ENCODE results near the gene POU6F2. TPM values are rescaled to one million over a fixed set of nuclear protein-coding genes. Genes with fewer than 3 reads are reported as not detected.
"Not testable (repeated sequence)": the region's sequence is repeated elsewhere in the genome, so short reads cannot be mapped to it uniquely, and the experiment has no call there.

POU6F2 gene
- polyA plus RNA-seq, 12 donors, result 0.05 to 0.23 (median 0.11) TPM; not detected in 5

DNA sequence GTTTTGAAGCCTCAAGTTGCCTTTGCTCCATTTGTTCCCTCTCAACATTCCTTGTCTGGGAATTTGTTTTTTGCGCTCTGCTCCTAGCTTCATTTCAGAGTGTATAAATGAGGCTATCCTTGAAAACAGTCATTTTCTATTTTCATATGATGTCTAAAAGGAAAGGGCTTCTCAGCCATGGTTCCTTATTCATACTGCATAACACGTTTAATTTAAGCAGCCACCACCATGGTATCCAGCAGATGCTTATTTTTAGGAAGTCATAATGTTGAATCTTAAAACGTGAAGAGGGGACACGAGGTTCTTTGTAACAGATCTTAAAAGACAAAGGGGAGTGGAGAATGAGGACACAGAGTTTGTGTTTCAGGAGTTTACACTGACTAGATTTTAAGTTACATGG, 14.5 kb downstream of the POU6F2 start:
- no peak for DNase-seq

DNA sequence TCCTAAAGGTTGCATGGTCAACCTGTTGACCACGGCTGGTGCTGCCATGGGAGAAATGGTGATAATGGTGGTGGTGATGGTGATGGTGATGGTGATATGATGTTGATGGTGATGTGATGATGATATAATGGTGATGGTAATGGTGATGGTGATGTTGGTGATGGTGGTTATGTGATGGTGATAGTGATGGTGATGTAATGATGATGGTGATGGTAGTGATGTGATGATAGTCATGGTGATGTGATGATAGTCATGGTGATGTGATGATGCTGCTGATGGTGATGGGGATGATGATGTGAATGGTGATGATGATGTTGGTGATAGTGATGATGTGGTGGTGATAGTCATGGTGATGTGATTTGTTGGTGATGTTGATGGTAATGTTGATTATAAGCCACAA, 23.9 kb downstream of the POU6F2 start:
- no peak for DNase-seq

DNA sequence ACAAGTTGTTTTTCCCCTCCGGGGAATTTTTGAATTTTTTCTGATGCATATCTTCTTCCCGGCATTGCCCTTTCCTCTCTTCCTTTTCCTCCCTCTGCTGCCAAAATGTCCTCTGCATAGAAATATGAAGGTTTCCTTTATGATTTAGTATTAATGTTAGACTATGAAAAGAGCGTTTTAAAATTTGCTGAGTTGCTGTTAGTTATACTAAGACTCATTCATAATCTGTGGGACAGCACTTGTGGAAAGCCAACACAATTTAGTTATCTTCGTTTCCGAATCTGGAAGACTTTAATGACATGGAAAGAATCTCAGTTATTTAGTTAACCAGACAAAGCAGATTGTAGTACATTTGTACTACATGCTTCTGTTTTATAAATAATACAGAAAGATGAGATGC, 25.0 kb downstream of the POU6F2 start:
- DNase-seq, result no peak

DNA sequence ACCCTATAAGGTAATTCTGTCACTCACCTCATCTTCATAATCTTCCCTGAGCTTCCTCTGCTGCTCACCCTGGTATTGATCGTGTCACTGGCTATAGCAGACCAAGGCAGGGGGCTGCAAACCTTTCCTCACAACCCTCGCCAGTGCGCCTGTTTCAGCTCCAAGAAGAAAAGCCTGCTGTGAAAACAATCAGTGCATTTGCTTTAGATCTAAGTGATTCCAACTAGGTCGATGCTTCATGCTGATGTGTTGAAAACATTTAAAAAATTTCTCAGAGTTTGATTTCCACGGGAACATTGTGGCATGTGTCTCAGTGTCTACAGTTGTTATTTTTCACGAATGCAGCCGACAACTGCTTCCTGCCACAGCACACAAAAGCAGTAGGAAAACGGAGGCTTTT, 27.3 kb downstream of the POU6F2 start:
- no peak for DNase-seq

DNA sequence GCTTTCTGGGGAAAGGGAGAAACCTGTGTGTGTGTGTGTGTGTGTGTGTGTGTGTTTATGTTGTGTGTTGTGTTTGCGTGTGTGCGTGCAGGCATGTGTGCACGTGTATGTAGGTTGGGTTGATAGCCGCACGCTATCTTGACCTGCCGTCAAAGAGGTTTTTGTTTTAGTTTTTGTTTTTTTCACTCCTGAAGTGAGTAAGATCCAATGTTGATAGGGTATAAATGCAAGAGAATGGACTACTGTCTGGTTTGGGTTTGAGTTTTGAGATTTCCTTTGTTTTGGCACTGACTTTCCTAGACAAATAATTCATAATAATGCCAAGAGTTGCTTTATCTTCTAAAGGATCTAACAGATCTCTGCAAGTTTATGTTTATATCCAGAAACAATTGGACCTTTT, 27.8 kb downstream of the POU6F2 start:
- no peak for DNase-seq

DNA sequence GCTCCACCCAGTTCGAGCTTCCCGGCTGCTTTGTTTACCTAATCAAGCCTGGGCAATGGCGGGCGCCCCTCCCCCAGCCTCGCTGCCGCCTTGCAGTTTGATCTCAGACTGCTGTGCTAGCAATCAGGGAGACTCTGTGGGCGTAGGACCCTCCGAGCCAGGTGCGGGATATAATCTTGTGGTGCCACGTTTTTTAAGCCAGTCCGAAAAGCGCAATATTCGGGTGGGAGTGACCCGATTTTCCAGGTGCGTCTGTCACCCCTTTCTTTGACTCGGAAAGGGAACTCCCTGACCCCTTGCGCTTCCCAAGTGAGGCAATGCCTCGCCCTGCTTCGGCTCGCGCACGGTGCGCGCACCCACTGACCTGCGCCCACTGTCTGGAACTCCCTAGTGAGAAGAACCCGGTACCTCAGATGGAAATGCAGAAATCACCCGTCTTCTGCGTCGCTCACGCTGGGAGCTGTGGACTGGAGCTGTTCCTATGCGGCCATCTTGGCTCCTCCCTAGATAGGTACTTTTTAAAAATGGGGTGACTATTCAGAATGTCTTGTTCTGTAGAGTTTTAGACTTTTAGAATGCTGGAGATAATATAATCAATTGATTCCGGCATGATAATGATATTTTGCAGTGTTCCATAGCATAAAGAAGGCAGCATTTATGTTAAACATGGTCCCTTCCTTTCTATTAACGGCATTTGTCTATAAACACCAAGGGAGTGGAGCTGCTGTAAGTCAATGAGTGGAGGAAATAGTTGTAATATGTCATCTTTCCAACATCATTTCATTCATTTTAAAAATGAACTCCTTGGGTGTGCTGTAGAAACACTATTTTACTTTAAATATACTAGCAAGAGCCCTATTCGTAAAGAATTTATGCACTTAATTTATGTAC, 35.6 kb downstream of the POU6F2 start:
- DNase-seq, result not testable (repeated sequence)

DNA sequence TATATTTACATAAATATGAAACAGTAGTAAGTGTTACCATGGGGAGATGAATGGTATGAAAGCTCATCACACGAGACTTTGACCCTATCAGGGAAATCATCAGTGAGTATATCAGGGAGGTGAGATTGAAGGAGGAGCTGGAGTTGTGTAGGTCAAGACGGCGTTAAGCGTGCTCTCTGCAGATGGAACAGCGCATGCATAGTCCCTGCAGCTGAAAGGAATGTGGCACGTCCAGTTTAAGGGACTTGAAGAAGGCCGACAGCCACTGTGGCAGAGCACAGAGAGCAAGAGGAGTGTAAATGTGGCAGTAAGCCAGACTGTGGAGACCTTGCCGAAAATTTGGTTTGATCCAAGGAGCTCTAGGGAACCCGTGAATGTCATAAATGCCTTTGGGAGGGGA, 38.9 kb downstream of the POU6F2 start:
- DNase-seq, result no peak

DNA sequence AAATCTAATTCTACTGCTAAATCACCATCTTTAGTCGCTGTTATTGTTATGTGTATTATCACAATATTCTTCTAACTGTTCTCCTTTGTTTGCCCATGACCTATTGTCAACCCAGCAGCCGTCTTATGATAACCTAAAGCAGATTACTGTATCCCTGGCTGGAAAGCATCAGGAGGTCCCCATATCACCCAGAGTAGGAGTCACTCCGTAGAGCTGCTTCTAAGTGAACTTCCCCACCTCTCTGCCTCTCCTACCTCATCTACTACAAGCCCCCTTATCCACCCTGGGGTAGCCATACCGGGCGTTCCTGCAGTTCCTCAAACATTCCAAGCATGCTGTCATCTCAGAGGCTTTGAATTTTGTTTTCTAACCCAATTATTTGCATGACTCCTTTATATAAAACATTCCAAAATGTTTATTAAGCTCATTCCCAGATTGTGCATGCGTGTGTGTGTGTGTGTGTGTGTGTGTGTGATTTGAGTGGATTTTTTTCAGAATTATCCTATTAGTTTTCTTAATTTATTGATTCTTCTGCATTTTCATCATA, 39.7 kb downstream of the POU6F2 start:
- no peak for DNase-seq

DNA sequence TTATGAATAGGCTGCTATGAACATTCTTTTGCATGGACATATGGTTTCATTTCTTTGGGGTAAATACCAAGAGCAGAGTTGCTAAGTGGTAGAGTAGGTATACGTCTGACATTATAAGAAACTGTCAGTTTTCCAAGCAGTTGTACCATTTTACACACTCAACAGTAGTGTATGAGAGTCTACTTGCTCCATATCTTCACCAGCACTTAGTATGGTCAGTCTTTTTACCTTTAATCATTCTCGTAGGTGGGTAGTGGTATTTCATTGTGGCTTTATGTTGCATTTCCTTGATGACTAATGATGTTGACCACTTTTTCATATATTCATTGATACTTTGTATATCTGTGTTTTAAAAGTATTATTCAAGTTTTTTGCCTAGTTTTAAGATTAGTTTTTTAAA, 45.1 kb downstream of the POU6F2 start:
- no peak for DNase-seq

DNA sequence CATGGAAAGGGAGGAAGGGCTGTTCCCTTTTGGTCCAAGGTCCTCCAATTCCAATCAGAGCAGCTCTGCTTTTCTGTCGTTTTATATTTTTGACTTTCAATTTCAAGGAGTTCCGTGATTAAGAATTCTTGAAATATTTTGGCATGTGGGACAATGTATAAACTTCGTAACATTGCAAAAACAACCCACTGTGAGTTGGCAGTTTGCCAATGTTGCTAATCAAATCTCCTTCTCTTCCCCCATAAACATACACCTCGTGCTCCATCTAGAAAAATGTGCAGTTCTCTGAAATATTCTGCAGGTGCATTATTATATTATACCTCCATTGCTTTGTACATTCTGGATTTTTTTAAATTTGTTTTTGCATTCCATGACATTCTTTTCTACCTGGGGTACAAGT, 49.8 kb downstream of the POU6F2 start:
- DNase-seq, result no peak

DNA sequence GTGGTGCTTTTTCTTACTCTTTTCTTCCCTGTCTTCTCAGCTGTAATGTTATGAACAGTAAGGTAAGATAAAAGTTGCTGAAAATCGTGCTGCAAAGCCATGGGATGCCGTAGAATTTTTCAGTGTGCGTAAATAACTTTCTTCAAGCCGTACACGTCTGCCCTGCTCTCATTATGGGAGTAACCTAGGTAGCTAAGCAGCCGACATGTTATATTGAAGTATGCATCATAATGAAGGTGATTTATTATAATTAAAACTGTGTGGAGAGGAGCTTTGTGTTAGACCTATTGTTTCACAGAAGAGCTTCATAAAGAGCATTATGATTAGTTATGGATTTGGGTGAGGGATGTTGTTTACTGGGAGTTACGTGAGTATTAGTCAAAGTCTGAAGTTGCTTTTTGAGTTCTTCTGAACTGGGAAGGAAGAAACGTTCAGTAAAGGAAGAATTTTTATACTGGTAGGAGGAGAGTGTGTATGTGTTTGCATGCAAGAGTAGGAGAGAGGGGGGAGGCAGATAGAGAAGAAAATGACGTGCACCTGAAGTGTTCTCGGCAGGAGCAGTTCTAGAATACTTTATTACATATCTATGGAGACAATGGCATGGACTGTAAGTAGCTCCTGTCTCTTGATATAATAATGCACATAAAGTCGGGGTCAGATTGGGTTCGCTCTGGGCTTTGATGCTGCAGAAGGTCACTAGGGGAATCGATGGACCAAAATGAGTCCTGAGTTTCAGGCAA, 56.3 kb downstream of the POU6F2 start:
- DNase-seq, result no peak

DNA sequence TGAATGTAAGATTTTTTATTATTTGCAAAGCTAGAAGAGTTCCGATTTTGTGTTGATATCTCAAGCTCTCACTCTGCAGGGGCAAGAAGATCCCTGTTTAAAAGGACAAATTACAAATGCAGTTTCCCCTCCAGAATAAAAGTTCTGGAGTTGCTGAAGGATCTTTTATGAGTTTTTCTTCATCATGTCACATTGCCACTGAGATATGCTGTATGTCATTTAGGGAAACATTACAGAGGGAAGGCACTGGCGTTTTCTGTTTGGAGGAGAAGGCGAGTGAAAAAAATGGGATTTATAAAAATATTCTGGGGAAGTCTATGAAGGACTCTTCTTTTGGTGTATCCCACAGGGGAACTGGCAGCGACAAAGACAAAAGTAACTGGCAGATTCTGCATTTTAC, 57.4 kb downstream of the POU6F2 start:
- no peak for DNase-seq

DNA sequence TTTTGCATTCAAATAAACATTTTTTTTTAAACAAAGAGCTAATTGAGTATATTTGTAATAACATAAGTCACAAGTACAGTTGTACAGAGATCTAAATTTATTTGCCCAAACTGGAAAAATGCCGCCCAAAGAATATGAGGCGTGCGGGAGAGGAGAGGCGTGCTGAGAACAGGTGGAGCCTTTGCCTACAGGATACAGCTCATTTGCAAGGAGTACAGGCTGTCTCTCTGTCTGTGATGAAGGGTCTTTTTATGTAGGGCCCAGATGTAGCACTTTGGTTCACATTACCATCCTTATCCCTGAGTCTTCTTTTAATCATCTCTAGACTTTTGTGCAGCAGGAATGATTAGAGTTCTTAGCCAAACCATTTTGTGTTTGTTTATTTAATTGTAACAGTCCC, 58.2 kb downstream of the POU6F2 start:
- no peak for DNase-seq

DNA sequence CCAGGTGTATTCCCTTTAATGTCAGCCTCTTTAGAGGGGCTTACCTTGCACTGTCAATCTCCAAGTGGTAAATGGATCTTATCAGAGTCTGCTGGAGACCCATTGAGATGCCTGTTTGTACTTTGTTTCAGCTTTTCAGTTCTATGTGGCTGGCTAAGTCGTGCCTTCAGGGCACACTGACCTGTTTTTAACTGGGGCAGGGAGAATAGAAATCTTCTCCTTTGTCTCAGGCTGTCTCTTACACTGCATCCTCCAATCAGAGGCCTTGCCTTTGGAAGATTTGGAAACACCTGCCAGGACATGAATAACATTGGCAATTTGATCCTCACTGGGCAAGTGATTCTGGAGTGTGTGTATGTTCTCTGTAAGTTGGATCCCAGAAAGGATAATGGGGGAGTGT, 65.0 kb downstream of the POU6F2 start:
- peak; percentile 0 for DNase-seq

DNA sequence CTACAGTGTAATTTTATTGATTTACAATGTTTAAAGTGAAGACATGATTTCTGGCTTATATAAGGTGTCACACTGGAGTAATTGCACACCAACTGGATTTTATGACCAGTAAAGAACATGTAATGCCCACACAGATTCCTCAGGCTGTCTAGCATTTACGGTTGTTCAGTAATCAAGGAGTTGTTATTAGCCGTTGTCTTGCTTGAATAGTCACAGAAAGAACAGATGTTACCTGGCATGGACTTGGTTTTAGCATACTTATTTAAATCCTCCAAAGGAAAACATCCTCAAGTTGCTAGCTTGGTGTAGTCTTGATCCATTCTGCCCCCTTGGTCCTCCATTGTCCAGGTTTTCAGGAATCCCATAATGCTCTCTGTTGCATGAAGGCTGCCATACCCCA, 65.8 kb downstream of the POU6F2 start:
- no peak for DNase-seq

DNA sequence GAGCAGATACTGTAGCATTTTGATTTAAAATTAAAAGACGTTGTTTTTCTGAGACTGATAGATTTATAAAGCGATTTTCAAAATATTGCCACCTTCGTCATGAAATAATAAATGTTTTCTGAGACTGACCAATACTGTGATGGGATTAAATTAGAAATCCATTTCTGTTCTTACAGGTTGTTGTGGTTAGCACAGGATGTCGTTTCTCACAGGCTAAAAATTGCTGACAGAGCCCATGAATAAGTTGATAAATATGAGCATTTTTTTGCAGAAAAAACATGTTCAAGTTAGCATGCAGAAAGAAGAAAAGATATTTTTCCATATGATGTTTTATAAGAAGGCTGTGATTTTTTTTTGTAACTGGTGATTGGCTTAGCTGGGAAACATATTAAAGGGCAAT, 66.8 kb downstream of the POU6F2 start:
- DNase-seq, result no peak

DNA sequence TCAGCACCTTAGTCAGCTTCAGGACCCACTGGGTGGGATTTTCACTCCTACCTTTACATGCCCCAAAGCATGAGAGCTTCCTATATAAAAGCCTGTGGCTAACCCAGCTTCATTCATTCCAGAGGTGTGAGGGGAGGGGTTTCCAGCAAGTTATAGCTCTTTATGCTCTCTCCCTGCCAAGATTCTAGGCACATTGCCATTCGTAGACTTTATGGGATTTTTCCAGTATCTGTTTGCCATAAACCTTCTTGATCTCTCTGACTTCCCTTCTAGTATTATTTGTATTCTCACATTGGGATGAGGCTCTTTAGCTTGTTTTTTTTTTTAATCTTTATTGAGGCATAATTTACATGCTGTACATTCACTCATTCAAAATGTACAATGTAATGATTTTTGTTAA, 67.5 kb downstream of the POU6F2 start:
- peak; percentile 29 for DNase-seq

DNA sequence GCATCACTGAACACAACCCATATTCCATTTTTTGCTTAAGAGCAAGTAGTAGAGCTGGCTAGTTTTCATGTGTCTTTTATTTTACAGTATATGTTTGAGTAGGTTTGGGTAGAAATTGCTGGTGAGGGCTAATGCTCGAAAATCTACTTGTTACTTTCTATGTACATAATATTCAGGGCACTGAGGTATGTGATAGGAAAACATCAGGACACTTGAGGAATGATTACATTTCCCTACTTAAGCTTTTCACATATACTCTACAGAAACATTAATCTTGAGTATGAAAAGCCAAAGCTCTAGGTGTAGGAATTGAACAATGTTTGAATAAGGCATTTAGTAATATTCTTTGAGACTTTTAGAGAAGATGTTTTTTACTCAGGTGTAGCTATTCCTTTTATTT, 73.6 kb downstream of the POU6F2 start:
- DNase-seq, result no peak

DNA sequence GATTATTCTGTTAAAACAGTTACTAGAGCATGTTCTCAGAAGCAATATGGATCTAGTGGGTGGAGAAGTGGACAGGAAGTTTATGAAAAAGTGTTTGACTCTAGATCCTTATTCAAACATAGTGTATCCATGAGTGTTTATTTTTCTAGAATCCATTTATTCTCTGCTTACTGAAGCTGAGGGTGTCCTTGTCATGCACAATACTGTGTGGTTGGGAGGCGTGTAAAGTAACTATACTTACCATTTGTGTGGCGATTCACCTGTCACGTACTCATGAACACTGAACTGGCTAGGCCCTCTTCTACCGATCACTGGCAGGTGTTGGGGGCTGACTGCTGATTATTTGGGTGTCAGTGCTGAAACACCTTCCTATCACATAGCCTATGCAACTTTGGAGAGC, 74.0 kb downstream of the POU6F2 start:
- no peak for DNase-seq

DNA sequence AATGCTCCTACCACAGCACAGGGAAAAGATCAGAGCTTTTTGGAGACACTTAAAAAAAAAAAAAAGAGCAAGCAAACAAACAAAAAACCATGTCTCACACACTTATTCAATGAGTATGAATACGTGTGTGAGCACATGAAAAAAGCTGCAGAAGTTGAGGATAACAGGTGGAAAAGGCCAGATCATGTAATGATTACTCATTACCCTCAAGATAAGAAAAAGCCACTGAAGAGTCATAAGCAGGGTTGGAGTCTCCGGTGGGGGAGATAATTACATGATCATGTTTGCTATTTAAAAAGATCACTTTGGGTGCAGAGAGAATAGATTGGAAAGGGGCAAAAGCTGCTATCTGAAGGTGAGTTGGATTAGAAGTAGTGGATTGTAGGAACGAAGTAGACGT, 77.0 kb downstream of the POU6F2 start:
- DNase-seq, result no peak

DNA sequence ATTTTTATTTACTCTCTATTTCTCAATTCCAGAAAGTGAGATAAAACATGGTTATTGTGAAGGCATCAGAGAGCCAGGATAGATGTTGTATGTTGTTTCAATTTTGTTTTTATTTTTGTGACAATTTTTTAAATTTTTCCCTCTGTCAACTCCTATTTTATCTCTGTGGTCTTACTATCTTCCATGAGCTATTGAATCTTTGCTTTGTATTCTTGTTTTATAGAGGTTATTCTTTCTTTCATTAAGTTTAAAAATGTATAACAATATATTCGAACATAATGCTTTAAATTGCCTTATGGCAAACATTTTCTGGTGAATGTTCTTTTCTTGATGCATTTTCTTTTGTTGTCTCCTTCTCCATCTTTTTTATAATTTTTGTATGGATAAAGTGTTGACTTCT, 78.4 kb downstream of the POU6F2 start:
- DNase-seq, result no peak

DNA sequence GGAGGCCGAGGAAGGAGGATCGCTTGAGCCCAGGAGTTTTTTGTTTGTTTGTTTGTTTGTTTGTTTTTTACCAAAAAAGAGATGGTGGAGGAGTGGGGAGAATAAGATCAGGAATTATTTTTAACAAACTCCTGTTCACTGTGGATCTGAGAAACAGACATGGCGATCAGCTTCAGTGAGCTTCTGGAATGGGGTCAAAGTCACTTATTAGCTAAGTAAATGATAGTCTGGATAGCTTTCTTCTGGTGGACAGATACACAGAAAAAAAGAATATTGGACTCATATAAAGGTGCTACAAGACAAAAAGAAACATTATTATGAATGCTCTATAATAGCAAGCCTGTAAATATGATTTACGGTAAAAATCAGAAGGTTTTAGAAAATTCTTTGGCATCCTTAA, 85.1 kb downstream of the POU6F2 start:
- no peak for DNase-seq

DNA sequence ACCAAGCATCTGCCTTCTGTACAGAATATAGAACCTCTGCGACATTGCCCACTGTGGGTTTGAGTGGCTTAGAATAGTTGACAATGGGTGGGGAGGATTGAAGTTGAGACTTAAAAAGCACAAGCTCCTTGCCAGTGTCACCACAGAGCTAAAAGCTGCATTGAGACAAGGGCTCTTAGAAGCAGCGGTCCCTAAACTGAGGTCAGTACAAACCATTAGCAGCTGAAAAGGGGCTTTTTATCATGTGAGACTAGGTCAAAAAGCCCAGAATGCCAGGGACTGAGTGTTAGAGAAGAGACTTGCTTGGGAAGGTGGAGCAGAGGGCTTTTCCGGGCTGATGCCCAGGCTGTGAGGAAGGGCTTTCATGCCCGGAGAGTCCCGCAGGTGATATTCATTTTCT, 91.3 kb downstream of the POU6F2 start:
- no peak for DNase-seq
